K562 (cell line): Measurements from ENCODE around the gene ATP4B. TPM values are rescaled to one million over a fixed set of nuclear protein-coding genes. Genes with fewer than 3 reads are reported as not detected.

Experiments used
- ATAC-seq: fragments of 200-7000 bp; cut with Tn5 transposase; 3 replicates; pipeline ENCODE4 v1.9.1; 2020; ENCODE audit warnings: moderate library complexity
- BruUV-seq: library from RNA; stranded (reverse); fragments of 400-500 nt; replicated peaks from 2 replicates; lab custom pipeline; 2021; lab: Mats Ljungman, UMichigan
- CTCF ChIA-PET: fragments of 300-600 bp; formaldehyde crosslinking; extraction: SDS; loops from one replicate; lab custom pipeline; 2021; ENCODE audit warnings: low intra/inter-chr PET ratio; lab: Yijun Ruan, JAX
- POLR2A ChIA-PET: fragments of 300-600, 350-650 bp; sonication (Branson Sonifier 250); formaldehyde crosslinking; extraction: SDS; loops from one replicate; lab custom pipeline; 2021; ENCODE audit warnings: antibody characterized with exemption, inconsistent platforms; lab: Yijun Ruan, JAX
- DNase-seq, 4 experiments: peaks; one replicate each; pipeline versions ENCODE4 v3.0.0 to v3.0.0-alpha.2; 2011 to 2018; ENCODE audit warnings: low spot score in 3 of 4, mixed read lengths in 3 of 4; ENCODE audit errors: extremely low read depth in 1 of 4
- FAIRE-seq: peaks from 2 replicates; lab custom pipeline; 2011; peaks lifted over from hg19 to GRCh38; lab: Jason Lieb, UNC
- H2AFZ ChIP-seq: 2 replicates; pipeline ENCODE4 v1.6.0; 2011; ENCODE audit warnings: low read depth, low read length, control low read depth, inconsistent platforms
- H3K27ac ChIP-seq: fragments of 200-600 bp; 3 replicates; pipeline ENCODE4 v1.8.0; 2011; ENCODE audit warnings: low read depth, mild to moderate bottlenecking, control low read depth, inconsistent platforms, low read length, moderate library complexity, mixed read lengths; ENCODE audit errors: extremely low read depth
- H3K27me3 ChIP-seq, 2 experiments: fragments of 300-600 bp in 1 of 2; 2 replicates in 1 of 2; 3 replicates in 1 of 2; pipeline versions ENCODE4 v1.6.0 to v1.8.0; 2011; ENCODE audit warnings: inconsistent platforms in 2 of 2, low read length in 2 of 2, mild to moderate bottlenecking in 1 of 2, mixed read lengths in 1 of 2, moderate library complexity in 1 of 2; ENCODE audit not compliant: control insufficient read depth in 2 of 2, insufficient read depth in 2 of 2
- H3K36me3 ChIP-seq: fragments of 300-600 bp; 3 replicates; pipeline ENCODE4 v1.8.0; 2011; ENCODE audit warnings: mild to moderate bottlenecking, low read length, inconsistent platforms; ENCODE audit not compliant: control insufficient read depth, insufficient read depth
- H3K4me1 ChIP-seq, 2 experiments: fragments of 200-600 bp in 1 of 2; replicated peaks in 1 of 2; 2 replicates in 1 of 2; 3 replicates in 1 of 2; pipeline versions ENCODE4 v1.5.1 to v1.8.0; 2011; ENCODE audit warnings: inconsistent platforms in 2 of 2, low read length in 2 of 2, mild to moderate bottlenecking in 1 of 2, mixed read lengths in 1 of 2, moderate library complexity in 1 of 2; ENCODE audit not compliant: control insufficient read depth in 2 of 2, insufficient read depth in 2 of 2
- H3K4me2 ChIP-seq: 2 replicates; pipeline ENCODE4 v1.6.1; 2011; ENCODE audit warnings: low read length, control low read depth, inconsistent platforms, mixed read lengths; ENCODE audit not compliant: insufficient read depth
- H3K4me3 ChIP-seq: fragments of 200-600 bp; sonication (generic), shearing (Covaris generic); 2 replicates; pipeline ENCODE4 v1.5.1; 2016; ENCODE audit warnings: control low read depth, inconsistent platforms
- H3K79me2 ChIP-seq: fragments of 200-600 bp; 3 replicates; pipeline ENCODE4 v1.8.0; 2011; ENCODE audit warnings: low read length, inconsistent platforms; ENCODE audit not compliant: control insufficient read depth, insufficient read depth
- H3K9ac ChIP-seq, 2 experiments: 2 replicates each; pipeline versions ENCODE4 v1.6.0 to v1.6.1; 2011; ENCODE audit warnings: low read depth in 2 of 2, low read length in 2 of 2, control low read depth in 1 of 2, inconsistent platforms in 1 of 2, mild to moderate bottlenecking in 1 of 2, mixed read lengths in 1 of 2; ENCODE audit not compliant: insufficient read depth in 1 of 2
- H3K9me1 ChIP-seq: one replicate; pipeline ENCODE4 v1.6.0; 2011; ENCODE audit warnings: inconsistent platforms, mild to moderate bottlenecking, low read length, moderate library complexity; ENCODE audit not compliant: control insufficient read depth, insufficient read depth
- H3K9me3 ChIP-seq: replicated peaks from 2 replicates; pipeline ENCODE4 v1.5.1; 2011; ENCODE audit warnings: low read depth, low read length, inconsistent platforms; ENCODE audit not compliant: control insufficient read depth, insufficient read depth
- H4K20me1 ChIP-seq: replicated peaks from 2 replicates; pipeline ENCODE4 v1.6.1; 2011; ENCODE audit warnings: low read length, inconsistent platforms, mixed read lengths; ENCODE audit not compliant: control insufficient read depth, insufficient read depth
- ATF4 ChIP-seq: fragments of 450-650 bp; formaldehyde crosslinking; IDR thresholded peaks from 2 replicates; pipeline ENCODE4 v1.4.0; 2022; ENCODE audit warnings: mild to moderate bottlenecking, moderate library complexity
- GATAD2B ChIP-seq: fragments of 450-650 bp; IDR thresholded peaks from 2 replicates; pipeline ENCODE4 v1.6.1; 2017; ENCODE audit warnings: mild to moderate bottlenecking, borderline replicate concordance
- KAT2B ChIP-seq: IDR thresholded peaks from one replicate; pipeline ENCODE4 v1.6.1; 2012; ENCODE audit warnings: low read depth, mild to moderate bottlenecking, control low read depth, inconsistent platforms, low read length, moderate library complexity
- MEIS2 ChIP-seq: fragments of 450-650 bp; IDR thresholded peaks from 2 replicates; pipeline ENCODE4 v1.6.1; 2014; ENCODE audit warnings: mild to moderate bottlenecking; ENCODE audit not compliant: partially characterized antibody
- NKRF ChIP-seq: fragments of 450-650 bp; IDR thresholded peaks from 2 replicates; pipeline ENCODE4 v1.6.1; 2016; ENCODE audit warnings: borderline replicate concordance
- TCFL5 ChIP-seq: fragments of 250-450 bp; sonication (Bioruptor Pico); conservative IDR thresholded peaks from 2 replicates; pipeline ENCODE4 v1.6.1; 2021; ENCODE audit warnings: mild to moderate bottlenecking, moderate library complexity, matching md5 sums
- TEAD4 ChIP-seq, 2 experiments: sonication (generic) in 1 of 2; formaldehyde crosslinking in 1 of 2; IDR thresholded peaks; 2 replicates each; pipeline versions ENCODE4 v1.6.1 to v1.8.0; 2012 to 2022; ENCODE audit warnings: borderline replicate concordance in 1 of 2, inconsistent platforms in 1 of 2, low read length in 1 of 2, mild to moderate bottlenecking in 1 of 2, missing genetic modification reagents in 1 of 2
- ZBTB43 ChIP-seq: sonication (generic); formaldehyde crosslinking; IDR thresholded peaks from 2 replicates; pipeline ENCODE4 v1.8.0; 2023; ENCODE audit warnings: mild to moderate bottlenecking, missing genetic modification reagents
- ZNF354B ChIP-seq: fragments of 250-450 bp; sonication (Bioruptor Pico); IDR thresholded peaks from 2 replicates; pipeline ENCODE4 v1.4.0; 2020
- WGBS: fragments of 100-300 bp; shearing (Covaris generic); methylation state at CpG from one replicate; pipeline ENCODE4 v1.1.6; 2016; ENCODE audit warnings: low coverage, mixed read lengths; ENCODE audit not compliant: insufficient coverage; ENCODE audit errors: missing lambda C conversion rate; 5-methylcytosine and 5-hydroxymethylcytosine counted together
- in situ Hi-C: fragments of 300-500 bp; cut with MboI; formaldehyde crosslinking; loops from 4 replicates; pipeline ENCODE4 v1.15.0; 2018; ENCODE audit warnings: inconsistent platforms, mixed read lengths
- intact Hi-C: fragments of 100-400 bp; cut with micrococcal nuclease; formaldehyde crosslinking; loops from 2 replicates; pipeline ENCODE4 v1.14.2; 2022
- polyA plus RNA-seq, 8 experiments: library from polyadenylated mRNA; depleted of rRNA in 4 of 8; stranded (reverse) in 5 of 8; unstranded in 3 of 8; fragments of >200 nt; fragmentation: Nextera tagmentation in 2 of 8; fragmentation: Illumina TruSeq in 1 of 8; extraction: Ambion mirVana in 2 of 8; extraction: Trizol in 1 of 8; gene quantifications; 2 replicates each; pipeline versions ENCODE4 v1.2.1 to v1.2.3, GENCODE V29; 2011 to 2014; ENCODE audit warnings: inconsistent platforms in 1 of 8, missing spikeins in 1 of 8
- total RNA-seq, 7 experiments: library from RNA; depleted of rRNA in 6 of 7; stranded (reverse); fragments of >200 nt in 6 of 7; fragmentation: Illumina TruSeq in 2 of 7; extraction: Trizol in 2 of 7; gene quantifications; 2 replicates each; pipeline versions ENCODE4 v1.2.1 to v1.2.3, GENCODE V29; 2011 to 2021; ENCODE audit warnings: low replicate concordance in 1 of 7

ATP4B gene
- total and polyA plus RNA-seq, 9 of the 15 experiments (the other 6 are each of a cell fraction or from before 2014, with no cell fraction given): not detected

GRCh38 chr13:113636266-113636963 is 21.6 kb downstream of the ATP4B start (continued):
- TF ChIP-seq NKRF: no peak
- TF ChIP-seq, all 486 proteins: peak for 0

- WGBS: 97% methylated on average over 13 of the region's 25 CpGs
- no peaks in the 10 kb centered on the region for H3K27me3 ChIP-seq
- TF ChIP-seq MEIS2 (no peak), TEAD4 (IDR thresholded peaks at IDR 0.05; ENCODE audit: low read length) (no peak), TEAD4 (CRISPR knock-in tag; IDR thresholded peaks at IDR 0.05; ENCODE audit: borderline replicate concordance) (no peak), ZNF354B (CRISPR knock-in tag) (no peak), ATF4 (CRISPR knock-in tag) (no peak), TCFL5 (CRISPR knock-in tag) (no peak), ZBTB43 (CRISPR knock-in tag) (no peak), KAT2B (no peak), GATAD2B (no peak)
- POLR2A ChIA-PET: no interaction called here
- no peak overlapping the region for H3K4me2 ChIP-seq
- no peak for DNase-seq
- no peak for FAIRE-seq
- no peaks in the 10 kb centered on the region for H4K20me1 ChIP-seq
- H3K4me3 ChIP-seq: no peak overlapping the region
- H3K4me1 ChIP-seq: no peaks in the 10 kb centered on the region
- no peaks in the 10 kb centered on the region; the same call in 1 of the 2 replicates for H3K9me3 ChIP-seq
- no peaks in the 10 kb centered on the region for H3K9me1 ChIP-seq
- no peak overlapping the region for H2AFZ ChIP-seq
- no peak overlapping the region for H3K27ac ChIP-seq
- intact Hi-C loops (no loop called here), in situ Hi-C loops (no loop called here)
- no TSS peak for BruUV-seq
- ATAC-seq: no peak
- H3K79me2 ChIP-seq: peaks cover 4% of the 10 kb centered on the region; the same call in 1 of the 3 replicates
- H3K36me3 ChIP-seq: peaks cover 97% of the 10 kb centered on the region
- H3K9ac ChIP-seq: no peak overlapping the region
- CTCF ChIA-PET: no interaction called here
These were observed 22.3 kb downstream of the ATP4B start for GRCh38 chr13:113635709-113636108.
